ENCODE measurements around the gene AOAH.
"Not testable (repeated sequence)": the region's sequence is repeated elsewhere in the genome, so short reads cannot be mapped to it uniquely, and the experiment has no call there.

Gene AOAH

GRCh38 chr7:36736090-36736898 is 12.0 kb upstream of the AOAH start:
- no peak for DNase-seq

- DNase-seq = no peak
These were observed 10.9 kb upstream of the AOAH start for GRCh38 chr7:36735172-36735571.

GRCh38 chr7:36734731-36735130 is 10.4 kb upstream of the AOAH start:
- DNase-seq = no peak

- no peak for DNase-seq
These were observed 9.1 kb upstream of the AOAH start for GRCh38 chr7:36733411-36733810.

GRCh38 chr7:36732806-36733205 is 8.5 kb upstream of the AOAH start:
- no peak for DNase-seq

GRCh38 chr7:36730046-36730445 is 5.8 kb upstream of the AOAH start:
- DNase-seq = no peak

- no peak for DNase-seq
These were observed 3.8 kb upstream of the AOAH start for GRCh38 chr7:36728143-36728542.

- DNase-seq = peak in 1 of 5 experiments; percentile 82
These were observed 2.7 kb upstream of the AOAH start for GRCh38 chr7:36726806-36727503.

- peak in 1 of 5 experiments; percentile 39 for DNase-seq
These were observed 2.0 kb upstream of the AOAH start for GRCh38 chr7:36726311-36726710.

- no peak for DNase-seq
These were observed 702 bp upstream of the AOAH start for GRCh38 chr7:36724996-36725395.

GRCh38 chr7:36723291-36723690 is 1.0 kb downstream of the AOAH start:
- DNase-seq = peak in 1 of 5 experiments; percentile 50

GRCh38 chr7:36719083-36719632 is 5.1 kb downstream of the AOAH start:
- no peak for DNase-seq

GRCh38 chr7:36717586-36717985 is 6.7 kb downstream of the AOAH start:
- no peak for DNase-seq

- not testable (repeated sequence) for DNase-seq
These were observed 7.5 kb downstream of the AOAH start for GRCh38 chr7:36716802-36717201.

GRCh38 chr7:36712015-36712414 is 12.3 kb downstream of the AOAH start:
- no peak for DNase-seq

GRCh38 chr7:36711256-36711655 is 13.0 kb downstream of the AOAH start:
- DNase-seq = no peak

GRCh38 chr7:36710186-36710791 is 14.0 kb downstream of the AOAH start:
- DNase-seq = no peak

- DNase-seq = no peak
These were observed 15.5 kb downstream of the AOAH start for GRCh38 chr7:36708767-36709166.

GRCh38 chr7:36707898-36708297 is 16.4 kb downstream of the AOAH start:
- DNase-seq = no peak

- peak in 1 of 5 experiments; percentile 74 for DNase-seq
These were observed 16.8 kb downstream of the AOAH start for GRCh38 chr7:36707465-36707864.

- DNase-seq = not testable (repeated sequence)
These were observed 20.4 kb downstream of the AOAH start for GRCh38 chr7:36703860-36704259.

- no peak for DNase-seq
These were observed 31.8 kb downstream of the AOAH start for GRCh38 chr7:36692456-36692855.

GRCh38 chr7:36691983-36692382 is 32.3 kb downstream of the AOAH start:
- no peak for DNase-seq

All from T-helper 2 cell (primary cell).